Esophagus (tissue), 2 donors: ENCODE results near the gene ERP29. TPM values are rescaled to one million over a fixed set of nuclear protein-coding genes. Genes with fewer than 3 reads are reported as not detected.

Experiments used
- H3K27ac ChIP-seq, 2 donors: one replicate each; pipeline ENCODE4 v1.5.1; 2013; ENCODE audit warnings: low read depth in 2 of 2, mild to moderate bottlenecking in 2 of 2, inconsistent platforms in 1 of 2, low read length in 1 of 2, moderate library complexity in 1 of 2
- H3K27me3 ChIP-seq, 2 donors: one replicate each; pipeline ENCODE4 v1.6.1; 2013; ENCODE audit warnings: low read length in 2 of 2, control low read depth in 1 of 2, mild to moderate bottlenecking in 1 of 2; ENCODE audit not compliant: insufficient read depth in 2 of 2, control insufficient read depth in 1 of 2
- H3K36me3 ChIP-seq, 2 donors: one replicate each; pipeline ENCODE4 v1.6.1; 2013; ENCODE audit warnings: low read length in 1 of 2; ENCODE audit not compliant: control insufficient read depth in 2 of 2, insufficient read depth in 2 of 2
- H3K4me1 ChIP-seq, 2 donors: one replicate each; pipeline ENCODE4 v1.6.1; 2013; ENCODE audit warnings: low read length in 1 of 2; ENCODE audit not compliant: control insufficient read depth in 2 of 2, insufficient read depth in 2 of 2
- H3K4me3 ChIP-seq, 2 donors: one replicate each; pipeline ENCODE4 v1.5.1; 2013; ENCODE audit warnings: low read length in 2 of 2, mild to moderate bottlenecking in 2 of 2, low read depth in 1 of 2, moderate library complexity in 1 of 2
- H3K9me3 ChIP-seq, 2 donors: one replicate each; pipeline ENCODE4 v1.6.1; 2013; ENCODE audit warnings: mild to moderate bottlenecking in 2 of 2, low read depth in 1 of 2, low read length in 1 of 2, moderate library complexity in 1 of 2; ENCODE audit not compliant: control insufficient read depth in 2 of 2, insufficient read depth in 1 of 2
- WGBS, 2 donors: extraction: QIAGEN DNeasy Blood & Tissue Kit; methylation state at CpG; one replicate each; pipeline ENCODE4 v1.1.7; 2013; 5-methylcytosine and 5-hydroxymethylcytosine counted together
- polyA plus RNA-seq, 2 donors: library from polyadenylated mRNA; stranded (reverse); fragments of 200-250 nt; gene quantifications; one replicate each; pipeline ENCODE4 v1.2.3, GENCODE V29; 2013
- donor health status: healthy with polysubstance abuse.
- donor health status: Bipolar disorder and iron deficiency.

Gene ERP29
- polyA plus RNA-seq, 2 donors = 53.9 to 102 TPM

DNA sequence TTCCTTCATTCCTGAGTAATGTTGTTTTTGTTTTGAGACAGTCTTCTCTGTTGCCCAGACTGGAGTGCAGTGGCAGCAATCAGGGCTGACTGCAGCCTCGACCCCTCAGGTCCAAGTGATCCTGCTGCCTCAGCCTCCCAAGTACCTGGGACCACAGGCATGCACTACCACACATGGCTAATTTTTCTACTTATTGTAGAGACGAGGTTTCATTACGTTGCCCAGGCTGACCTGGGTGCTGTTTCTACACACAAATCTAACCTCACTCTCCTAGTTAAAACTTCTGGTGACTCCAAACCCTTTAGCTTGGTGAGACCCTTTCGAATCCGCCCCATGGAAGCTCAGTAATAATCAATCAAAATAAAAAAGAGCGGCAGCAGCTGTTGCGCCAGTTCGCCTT, 1.5 kb upstream of the ERP29 start:
- Histone ChIP-seq H3K27me3 (no peaks in the 10 kb centered on the region), H3K36me3 (peaks cover 0 to 2% of the 10 kb centered on the region in 2 donors), H3K4me1 (peaks cover 0 to 4% of the 10 kb centered on the region in 2 donors), H3K27ac (peak overlapping the region in 1 of 2 donors; percentile 97), H3K4me3 (peak overlapping the region in 1 of 2 donors; percentile 59), H3K9me3 (no peaks in the 10 kb centered on the region)
- WGBS, 2 donors = 61 to 66% methylated on average over 8 of the region's 8 CpGs

DNA sequence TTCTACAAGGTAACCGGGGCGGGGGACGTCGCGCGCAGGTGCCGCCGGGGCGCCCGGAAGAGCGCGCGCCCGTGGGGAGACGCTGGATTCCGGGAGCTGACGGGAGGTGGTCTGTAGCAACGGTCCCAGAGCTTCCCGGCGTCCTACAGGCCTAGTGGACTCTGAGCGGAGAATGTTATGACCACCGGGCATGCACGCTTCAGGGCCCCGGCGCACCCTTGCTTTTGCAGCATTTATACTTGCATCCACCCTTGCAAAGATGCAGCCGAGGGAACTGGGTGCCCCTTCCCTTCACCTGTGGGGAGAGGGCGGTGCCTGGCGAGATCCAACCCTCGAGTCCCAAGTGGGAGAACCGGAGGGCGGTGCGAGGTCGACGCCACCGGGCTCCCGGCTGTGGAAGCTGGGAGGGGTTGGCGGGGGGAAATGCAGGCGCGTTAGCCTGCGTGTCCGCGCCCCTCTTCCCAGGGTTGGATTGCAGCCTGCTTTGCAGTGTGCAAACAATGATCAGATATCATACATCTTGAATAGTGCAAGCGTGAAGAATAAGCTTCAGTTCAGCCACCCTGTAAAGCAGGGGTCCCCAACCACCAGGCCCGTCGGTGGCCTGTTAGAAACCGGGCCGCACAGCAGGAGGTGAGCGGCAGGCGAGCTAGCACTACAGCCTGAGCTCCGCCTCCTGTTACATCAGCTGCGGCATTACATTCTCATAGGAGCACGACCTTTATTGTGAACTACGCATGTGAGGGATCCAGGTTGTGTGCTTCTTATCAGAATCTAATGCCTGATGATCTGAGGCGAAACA, 576 bp downstream of the ERP29 start:
- Histone ChIP-seq H3K27me3 (no peaks in the 10 kb centered on the region), H3K4me1 (peaks cover 0 to 4% of the 10 kb centered on the region in 2 donors), H3K4me3 (peak overlapping the region; percentile 72 to 92), H3K36me3 (peaks cover 0 to 2% of the 10 kb centered on the region in 2 donors), H3K9me3 (no peaks in the 10 kb centered on the region), H3K27ac (peak overlapping the region; percentile 86 to 92)
- WGBS, 2 donors = 1 to 2% methylated on average over 54 of the region's 54 CpGs

DNA sequence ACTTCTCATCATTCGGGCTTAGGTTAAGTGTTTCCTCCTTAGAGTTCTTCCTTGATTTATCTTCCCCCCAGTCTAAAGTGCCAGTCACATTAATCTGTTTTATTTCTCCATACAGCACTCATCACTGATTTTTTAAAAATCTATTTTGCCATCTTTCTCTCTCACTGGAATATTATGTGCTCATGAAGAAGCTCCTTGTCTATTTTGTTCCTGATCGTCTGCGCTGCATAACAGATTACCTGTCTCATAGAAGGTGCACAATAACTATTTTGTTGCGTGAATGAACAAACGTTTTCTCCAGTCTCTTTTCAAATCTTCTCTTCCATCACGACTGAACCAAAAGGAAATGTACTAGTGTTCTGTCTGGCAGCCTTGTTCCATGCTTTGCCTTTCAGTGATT, 2.7 kb downstream of the ERP29 start:
- Histone ChIP-seq H3K4me3 (no peak overlapping the region), H3K9me3 (no peaks in the 10 kb centered on the region), H3K27me3 (no peaks in the 10 kb centered on the region), H3K27ac (no peak overlapping the region), H3K36me3 (peaks cover 7 to 12% of the 10 kb centered on the region in 2 donors), H3K4me1 (peaks cover 0 to 2% of the 10 kb centered on the region in 2 donors)
- 95 to 96% methylated on average over 6 of the region's 6 CpGs for WGBS, 2 donors

DNA sequence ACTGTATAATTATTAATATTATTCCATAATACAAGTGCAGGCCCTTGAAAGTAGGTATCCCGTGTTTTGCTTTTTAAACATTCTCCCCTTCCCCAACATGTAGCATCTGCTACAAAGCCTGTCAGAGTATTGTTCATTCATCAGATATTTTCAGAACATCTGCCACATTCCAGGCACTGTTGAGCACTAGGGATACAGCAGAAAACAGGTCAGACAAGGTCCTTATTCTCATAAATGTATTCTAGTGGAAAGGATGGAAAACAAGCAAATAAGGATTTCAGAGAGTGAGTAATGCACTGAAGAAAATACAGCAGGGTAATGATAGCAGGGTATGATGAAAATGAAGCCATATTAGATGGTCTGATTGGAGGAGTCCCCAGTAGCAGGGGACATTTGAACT, 3.8 kb downstream of the ERP29 start:
- Histone ChIP-seq H3K27me3 (no peaks in the 10 kb centered on the region), H3K9me3 (no peaks in the 10 kb centered on the region), H3K4me1 (no peaks in the 10 kb centered on the region), H3K36me3 (peaks cover 12% of the 10 kb centered on the region in 2 donors), H3K4me3 (no peak overlapping the region), H3K27ac (no peak overlapping the region)
- 84 to 87% methylated on average over 1 of the region's 1 CpG for WGBS, 2 donors

DNA sequence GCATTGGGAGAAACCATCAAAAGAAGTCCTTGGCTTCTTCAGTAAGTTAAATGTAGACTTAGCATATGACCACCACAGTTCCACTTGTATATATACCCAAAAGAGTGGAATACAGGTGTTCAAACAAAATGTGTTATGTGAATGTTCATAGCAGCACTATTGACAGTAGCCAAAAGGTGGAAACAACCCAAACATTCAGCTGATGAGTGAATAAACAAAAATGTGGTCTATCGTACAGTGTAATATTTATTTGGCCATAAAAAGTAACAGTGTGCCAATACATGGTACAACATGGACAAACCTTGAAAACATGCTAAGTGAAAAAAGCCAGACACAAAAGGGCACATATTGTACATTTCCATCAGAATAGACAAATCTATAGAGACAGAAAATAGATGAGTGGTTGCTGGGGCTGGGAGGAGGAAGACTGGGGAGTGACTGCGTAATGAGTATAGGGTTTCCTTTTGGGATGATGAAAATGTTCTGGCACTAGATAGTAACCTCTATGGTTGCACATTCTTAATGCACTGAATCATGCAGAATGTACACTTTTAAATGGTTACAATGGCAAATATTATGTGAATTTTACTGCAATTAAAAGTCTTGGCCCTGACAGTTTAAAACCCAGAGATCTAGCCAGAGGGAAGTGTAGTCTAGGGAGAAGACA, 5.5 kb downstream of the ERP29 start:
- Histone ChIP-seq H3K27ac (no peak overlapping the region), H3K4me1 (no peaks in the 10 kb centered on the region), H3K27me3 (no peaks in the 10 kb centered on the region), H3K4me3 (no peak overlapping the region), H3K36me3 (peaks cover 12 to 19% of the 10 kb centered on the region in 2 donors), H3K9me3 (no peaks in the 10 kb centered on the region)
- 73 to 75% methylated on average over 2 of the region's 2 CpGs for WGBS, 2 donors

DNA sequence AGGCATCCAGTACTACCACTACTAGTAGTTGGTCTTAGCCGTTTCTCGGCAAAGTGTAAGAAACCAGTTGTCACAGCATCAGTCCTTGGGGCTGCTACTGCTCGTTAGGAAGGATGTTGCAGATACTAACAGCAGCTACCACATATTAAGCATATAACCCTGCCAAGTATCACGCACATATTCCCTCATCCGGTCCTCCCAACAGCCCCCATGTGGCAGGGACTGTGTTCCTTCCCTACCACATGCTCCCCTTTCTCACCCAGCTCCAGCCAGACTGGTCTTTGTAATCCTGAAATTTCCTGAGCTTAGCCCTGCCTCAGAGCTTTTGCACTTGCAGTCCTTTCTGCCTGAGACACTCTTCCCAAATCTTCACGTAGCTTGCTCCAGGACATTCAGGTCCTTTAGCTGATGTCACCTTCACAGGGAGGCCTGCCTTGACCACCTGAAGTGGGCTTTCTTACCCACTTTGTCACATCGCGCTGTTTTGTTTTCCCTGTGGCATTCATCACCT, 7.8 kb downstream of the ERP29 start:
- WGBS, 2 donors = 88 to 91% methylated on average over 8 of the region's 8 CpGs
- peaks cover 17 to 19% of the 10 kb centered on the region in 2 donors for H3K36me3 ChIP-seq
- H3K27ac ChIP-seq = no peak overlapping the region
- H3K27me3 ChIP-seq = no peaks in the 10 kb centered on the region
- H3K4me3 ChIP-seq = no peak overlapping the region
- no peaks in the 10 kb centered on the region for H3K4me1 ChIP-seq
- H3K9me3 ChIP-seq = no peaks in the 10 kb centered on the region

DNA sequence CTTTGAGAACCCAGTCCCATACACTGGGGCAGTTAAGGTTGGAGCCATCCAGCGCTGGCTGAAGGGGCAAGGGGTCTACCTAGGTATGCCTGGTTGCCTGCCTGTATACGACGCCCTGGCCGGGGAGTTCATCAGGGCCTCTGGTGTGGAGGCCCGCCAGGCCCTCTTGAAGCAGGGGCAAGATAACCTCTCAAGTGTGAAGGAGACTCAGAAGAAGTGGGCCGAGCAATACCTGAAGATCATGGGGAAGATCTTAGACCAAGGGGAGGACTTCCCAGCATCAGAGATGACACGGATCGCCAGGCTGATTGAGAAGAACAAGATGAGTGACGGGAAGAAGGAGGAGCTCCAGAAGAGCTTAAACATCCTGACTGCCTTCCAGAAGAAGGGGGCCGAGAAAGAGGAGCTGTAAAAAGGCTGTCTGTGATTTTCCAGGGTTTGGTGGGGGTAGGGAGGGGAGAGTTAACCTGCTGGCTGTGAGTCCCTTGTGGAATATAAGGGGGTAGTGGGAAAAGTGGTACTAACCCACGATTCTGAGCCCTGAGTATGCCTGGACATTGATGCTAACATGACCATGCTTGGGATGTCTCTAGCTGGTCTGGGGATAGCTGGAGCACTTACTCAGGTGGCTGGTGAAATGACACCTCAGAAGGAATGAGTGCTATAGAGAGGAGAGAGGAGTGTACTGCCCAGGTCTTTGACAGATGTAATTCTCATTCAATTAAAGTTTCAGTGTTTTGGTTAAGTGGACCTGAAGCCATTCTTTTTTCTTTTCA, 9.2 kb downstream of the ERP29 start:
- Histone ChIP-seq H3K4me1 (no peaks in the 10 kb centered on the region), H3K27ac (no peak overlapping the region), H3K9me3 (no peaks in the 10 kb centered on the region), H3K4me3 (no peak overlapping the region), H3K27me3 (no peaks in the 10 kb centered on the region), H3K36me3 (peaks cover 17 to 19% of the 10 kb centered on the region in 2 donors)
- WGBS, 2 donors = 88 to 90% methylated on average over 11 of the region's 11 CpGs

DNA sequence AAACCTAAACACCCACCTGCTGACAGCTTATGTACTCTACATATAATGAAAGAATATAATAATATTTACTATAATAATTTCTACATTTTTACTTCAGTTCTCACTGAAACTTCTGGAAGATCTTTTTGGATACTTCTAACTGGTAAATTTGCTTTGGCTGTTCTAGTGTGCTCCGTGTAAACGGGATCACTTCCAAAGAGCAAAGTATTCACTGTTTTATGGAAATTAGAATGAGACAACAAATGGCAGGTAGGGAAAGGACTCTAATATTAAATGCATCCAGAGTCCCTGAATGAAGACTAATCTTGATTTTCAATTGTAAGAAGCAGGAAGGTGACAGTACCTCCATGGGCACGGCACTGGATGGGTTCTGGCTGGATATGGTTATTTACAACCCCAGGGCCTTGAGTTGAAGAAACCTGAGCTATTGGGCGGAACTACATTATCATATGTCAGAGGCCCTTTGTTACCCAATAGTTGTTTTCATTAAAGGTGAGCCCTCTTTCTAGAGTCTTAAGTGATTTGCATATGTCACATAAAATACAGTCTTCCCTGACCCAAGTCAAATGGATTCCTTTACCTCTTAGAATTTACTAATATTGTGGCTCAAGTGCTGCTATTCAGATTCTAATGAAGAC, 10.7 kb downstream of the ERP29 start:
- Histone ChIP-seq H3K4me1 (no peaks in the 10 kb centered on the region), H3K36me3 (peaks cover 19 to 21% of the 10 kb centered on the region in 2 donors), H3K27ac (no peak overlapping the region), H3K27me3 (no peaks in the 10 kb centered on the region), H3K9me3 (no peaks in the 10 kb centered on the region), H3K4me3 (no peak overlapping the region)
- WGBS, 2 donors = 82 to 84% methylated on average over 4 of the region's 4 CpGs

DNA sequence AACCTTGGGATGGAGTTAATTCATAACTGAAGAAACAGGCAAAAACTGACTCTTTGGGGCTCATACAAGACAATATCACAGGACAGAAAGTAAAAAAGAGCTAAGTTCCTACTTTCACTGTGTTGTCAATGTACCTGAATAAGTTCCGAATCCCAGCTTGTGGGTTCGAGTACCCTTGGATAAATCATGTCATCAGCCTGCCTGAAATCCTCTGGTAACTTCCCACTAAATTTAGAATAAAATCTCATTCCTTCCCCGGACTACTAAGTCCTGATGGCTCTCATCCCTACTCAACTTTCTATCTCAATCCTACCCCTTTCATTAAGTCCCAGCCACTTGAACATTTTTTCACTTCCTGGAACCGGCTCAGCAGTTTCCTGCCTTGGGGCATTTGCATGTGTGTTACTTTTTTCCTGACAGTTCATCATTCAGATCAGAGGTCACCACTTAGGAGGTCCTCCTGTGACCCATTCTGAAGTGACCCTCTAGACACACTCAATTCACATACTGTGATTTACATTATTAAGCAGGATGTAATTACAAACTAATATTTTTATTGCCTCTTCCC, 12.7 kb downstream of the ERP29 start:
- peaks cover 10 to 15% of the 10 kb centered on the region in 2 donors for H3K36me3 ChIP-seq
- H3K27me3 ChIP-seq = no peaks in the 10 kb centered on the region
- 66 to 70% methylated on average over 4 of the region's 4 CpGs for WGBS, 2 donors
- no peaks in the 10 kb centered on the region for H3K9me3 ChIP-seq
- H3K4me3 ChIP-seq = no peak overlapping the region
- no peaks in the 10 kb centered on the region for H3K4me1 ChIP-seq
- no peak overlapping the region for H3K27ac ChIP-seq
